Erythroblast (primary cell): Measurements from ENCODE around the gene LTK.

Experiments used
- GATA1 ChIP-seq: IDR thresholded peaks from 2 replicates; pipeline ENCODE4 v1.6.1; 2011; ENCODE audit warnings: low read depth, mild to moderate bottlenecking, control low read depth, low read length, moderate library complexity
- POLR2A ChIP-seq: IDR thresholded peaks from 2 replicates; pipeline ENCODE4 v1.6.1; 2011; ENCODE audit warnings: mild to moderate bottlenecking, low read length

- TF ChIP-seq POLR2A = no peak
- TF ChIP-seq GATA1 = no peak
Measured at GRCh38 chr15:41506796-41507341, 6.8 kb downstream of the LTK start.
